ENCODE data around the gene IKZF5. TPM values are rescaled to one million over a fixed set of nuclear protein-coding genes. Genes with fewer than 3 reads are reported as not detected.

IKZF5 gene
- total and polyA plus RNA-seq, 8 donors: 6.2 to 13.1 (median 9.4) TPM

- no peak for DNase-seq
- Histone ChIP-seq H3K27ac (no peak overlapping the region), H3K9me3 (no peaks in the 10 kb centered on the region), H3K4me3 (no peak overlapping the region), H3K4me1 (peaks cover 0 to 17% (median 12%) of the 10 kb centered on the region in 3 donors), H3K36me3 (no peaks in the 10 kb centered on the region), H3K27me3 (no peaks in the 10 kb centered on the region)
- no peak for ATAC-seq
- no peak for FAIRE-seq
- intact Hi-C loops (cut with DNase I): no loop called here
- WGBS, 2 donors: 95 to 97% methylated on average over 2 of the region's 2 CpGs
- TF ChIP-seq CTCF (IDR thresholded peaks at IDR 0.05): no peak
Measured at GRCh38 chr10:123024540-123024939, 15.9 kb upstream of the IKZF5 start.

DNA sequence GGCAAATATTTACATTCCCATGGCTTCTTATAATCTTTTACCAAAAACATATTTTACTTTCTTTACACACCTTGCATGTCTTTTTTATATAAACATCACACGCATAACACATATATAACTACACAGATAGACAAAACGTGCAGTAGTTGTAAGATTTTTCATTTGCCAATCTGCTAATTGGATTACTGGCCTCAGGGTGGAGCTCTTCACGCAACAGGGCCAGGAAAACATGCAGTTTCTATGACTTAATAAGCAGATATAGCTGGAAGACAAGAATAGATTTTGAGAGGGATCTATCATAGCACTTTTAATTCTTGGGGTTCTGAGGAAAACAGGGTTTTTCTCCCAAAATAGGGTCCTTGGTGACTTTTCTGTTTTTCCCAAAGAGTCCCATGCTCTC lies 12.9 kb upstream of the IKZF5 start:
- no peak for DNase-seq

GRCh38 chr10:123019941-123020703 lies 11.5 kb upstream of the IKZF5 start:
- Histone ChIP-seq H3K4me3 (no peak overlapping the region), H3K9me3 (no peaks in the 10 kb centered on the region), H3K36me3 (no peaks in the 10 kb centered on the region), H3K4me1 (peaks cover 0 to 17% (median 12%) of the 10 kb centered on the region in 3 donors), H3K27me3 (no peaks in the 10 kb centered on the region), H3K27ac (peak overlapping the region in 1 of 4 donors; percentile 14)
- FAIRE-seq: no peak
- DNase-seq: no peak
- intact Hi-C loops (cut with DNase I): no loop called here
- ATAC-seq: peak; percentile 49 to 77 (median 67)
- 25 to 27% methylated on average over 1 of the region's 1 CpG for WGBS, 2 donors
- TF ChIP-seq CTCF (IDR thresholded peaks at IDR 0.05): no peak

More for the DNA sequence above, 12.9 kb upstream of the IKZF5 start:
- H3K27ac ChIP-seq: no peak overlapping the region
- WGBS, 2 donors: 38 to 54% methylated on average over 3 of the region's 3 CpGs
- ATAC-seq: peak; percentile 49 to 77 (median 70)
- peaks cover 0 to 17% (median 12%) of the 10 kb centered on the region in 3 donors for H3K4me1 ChIP-seq
- no peaks in the 10 kb centered on the region for H3K27me3 ChIP-seq
- H3K4me3 ChIP-seq: no peak overlapping the region
- peak; percentile 5 for FAIRE-seq
- intact Hi-C loops (cut with DNase I): no loop called here
- no peaks in the 10 kb centered on the region for H3K36me3 ChIP-seq
- no peaks in the 10 kb centered on the region for H3K9me3 ChIP-seq
- TF ChIP-seq CTCF (IDR thresholded peaks at IDR 0.05): no peak

- DNase-seq (no peak), FAIRE-seq (no peak), ATAC-seq (no peak)
- TF ChIP-seq CTCF (IDR thresholded peaks at IDR 0.05): no peak
- intact Hi-C loops (cut with DNase I): no loop called here
- H3K36me3 ChIP-seq: no peaks in the 10 kb centered on the region
- 57 to 64% methylated on average over 3 of the region's 3 CpGs for WGBS, 2 donors
- H3K27me3 ChIP-seq: no peaks in the 10 kb centered on the region
- H3K9me3 ChIP-seq: no peaks in the 10 kb centered on the region
- no peak overlapping the region for H3K4me3 ChIP-seq
- H3K27ac ChIP-seq: no peak overlapping the region
- peaks cover 0 to 17% (median 12%) of the 10 kb centered on the region in 3 donors for H3K4me1 ChIP-seq
Measured at GRCh38 chr10:123019264-123019663, 10.7 kb upstream of the IKZF5 start.

- no peaks in the 10 kb centered on the region for H3K9me3 ChIP-seq
- peaks cover 0 to 17% (median 12%) of the 10 kb centered on the region in 3 donors for H3K4me1 ChIP-seq
- no peak for TF ChIP-seq CTCF (IDR thresholded peaks at IDR 0.05)
- no peaks in the 10 kb centered on the region for H3K27me3 ChIP-seq
- 86 to 95% methylated on average over 7 of the region's 7 CpGs for WGBS, 2 donors
- no peaks in the 10 kb centered on the region for H3K36me3 ChIP-seq
- ATAC-seq (no peak), FAIRE-seq (no peak), DNase-seq (no peak)
- intact Hi-C loops (cut with DNase I): no loop called here
- no peak overlapping the region for H3K27ac ChIP-seq
- H3K4me3 ChIP-seq: no peak overlapping the region
Measured at GRCh38 chr10:123018531-123018930, 9.9 kb upstream of the IKZF5 start.

Measured in pancreas (tissue), 10 donors.